RWPE1 (cell line): ENCODE data around the gene ADAMTS2.

ENCODE experiments used
- CTCF ChIA-PET: fragments of 350-600 bp; sonication (Branson Sonifier 250); formaldehyde crosslinking; extraction: SDS; loops from one replicate; lab custom pipeline; 2021; lab: Yijun Ruan, JAX
- POLR2A ChIA-PET: fragments of 400-600 bp; formaldehyde crosslinking; extraction: SDS; loops from one replicate; lab custom pipeline; 2020; ENCODE audit warnings: antibody characterized with exemption; ENCODE audit not compliant: low non-redundant PET; lab: Yijun Ruan, JAX
- DNase-seq: peaks from one replicate; pipeline ENCODE4 v3.0.0; 2012; ENCODE audit warnings: low spot score
- H3K27ac ChIP-seq: fragments of 450-650 bp; 2 replicates; pipeline ENCODE4 v1.5.1; 2017
- TF ChIP-seq, protein P1 (sequence below): fragments of 450-650 bp; conservative IDR thresholded peaks from 2 replicates; pipeline ENCODE4 v1.5.1; 2017; ENCODE audit warnings: low read depth, mild to moderate bottlenecking

ADAMTS2 gene

DNA sequence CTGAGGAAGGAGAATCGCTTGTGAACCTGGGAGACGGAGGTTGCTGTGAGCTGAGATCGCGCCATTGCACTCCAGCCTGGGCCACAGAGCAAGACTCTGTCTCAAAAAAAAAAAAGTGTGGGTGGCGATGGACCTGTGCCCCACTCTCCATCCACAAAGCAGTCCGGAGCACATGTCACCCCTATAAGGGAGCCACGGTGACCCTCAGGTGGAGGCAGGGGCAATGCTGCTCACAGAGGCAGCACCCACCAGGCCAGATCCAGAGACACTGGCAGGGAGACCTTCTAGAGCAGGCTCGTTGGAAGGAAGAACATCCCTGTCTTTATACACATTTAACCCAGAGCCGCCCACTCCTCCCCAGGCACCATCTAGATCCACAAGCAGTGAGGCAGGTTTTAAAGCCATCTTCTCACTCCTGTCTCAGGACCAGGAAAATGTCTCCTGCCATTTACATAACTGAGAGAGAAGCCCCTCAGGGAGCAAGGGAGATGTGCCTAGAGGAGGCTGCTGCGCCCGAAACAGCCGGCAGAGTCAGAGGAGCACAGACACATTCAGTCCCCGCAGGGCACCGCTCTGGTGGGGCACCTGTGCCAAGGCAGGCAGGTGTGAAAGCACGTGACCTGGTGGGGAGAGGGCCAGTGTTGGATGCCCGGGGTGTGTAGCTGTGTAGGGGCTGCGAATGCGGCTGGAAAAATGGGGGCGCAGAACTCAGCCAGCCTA, 31.6 kb upstream of the ADAMTS2 start:
- ChIA-PET CTCF (interaction anchor here (0.6 kb wide), 1 partner anchor 807 kb away, joined by 3 read pairs; no protein-coding TSS in a partner anchor), POLR2A (no interaction called here)
- TF ChIP-seq, protein P1, sequence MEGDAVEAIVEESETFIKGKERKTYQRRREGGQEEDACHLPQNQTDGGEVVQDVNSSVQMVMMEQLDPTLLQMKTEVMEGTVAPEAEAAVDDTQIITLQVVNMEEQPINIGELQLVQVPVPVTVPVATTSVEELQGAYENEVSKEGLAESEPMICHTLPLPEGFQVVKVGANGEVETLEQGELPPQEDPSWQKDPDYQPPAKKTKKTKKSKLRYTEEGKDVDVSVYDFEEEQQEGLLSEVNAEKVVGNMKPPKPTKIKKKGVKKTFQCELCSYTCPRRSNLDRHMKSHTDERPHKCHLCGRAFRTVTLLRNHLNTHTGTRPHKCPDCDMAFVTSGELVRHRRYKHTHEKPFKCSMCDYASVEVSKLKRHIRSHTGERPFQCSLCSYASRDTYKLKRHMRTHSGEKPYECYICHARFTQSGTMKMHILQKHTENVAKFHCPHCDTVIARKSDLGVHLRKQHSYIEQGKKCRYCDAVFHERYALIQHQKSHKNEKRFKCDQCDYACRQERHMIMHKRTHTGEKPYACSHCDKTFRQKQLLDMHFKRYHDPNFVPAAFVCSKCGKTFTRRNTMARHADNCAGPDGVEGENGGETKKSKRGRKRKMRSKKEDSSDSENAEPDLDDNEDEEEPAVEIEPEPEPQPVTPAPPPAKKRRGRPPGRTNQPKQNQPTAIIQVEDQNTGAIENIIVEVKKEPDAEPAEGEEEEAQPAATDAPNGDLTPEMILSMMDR, result no peak
- no peak for DNase-seq
- no peak overlapping the region for H3K27ac ChIP-seq

DNA sequence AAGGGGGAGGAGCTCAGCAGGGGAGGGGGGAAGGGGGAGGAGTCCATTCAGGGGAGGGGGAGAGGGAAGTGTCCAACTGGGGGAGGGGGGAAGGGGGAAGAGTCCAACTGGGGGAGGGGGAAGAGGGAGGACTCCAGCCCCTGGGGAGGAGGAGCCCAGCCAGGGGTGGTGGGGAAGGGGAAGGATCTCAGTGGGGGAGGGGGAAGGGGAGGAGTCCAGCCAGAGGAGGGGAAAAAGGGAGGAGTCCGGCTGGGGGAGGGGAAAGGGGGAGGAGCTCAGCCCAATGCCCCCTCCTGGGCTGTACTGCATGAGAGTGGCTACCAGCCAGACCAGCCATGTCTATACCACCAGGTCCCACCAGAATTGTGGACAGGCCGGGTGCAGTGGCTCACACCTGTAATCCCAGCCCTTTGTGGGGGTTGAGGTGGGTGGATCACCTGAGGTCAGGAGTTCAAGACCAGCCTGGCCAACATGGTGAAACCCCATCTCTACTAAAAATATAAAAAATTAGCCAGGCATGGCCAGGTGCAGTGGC, 30.6 kb upstream of the ADAMTS2 start:
- no peak overlapping the region for H3K27ac ChIP-seq
- no peak for DNase-seq
- CTCF ChIA-PET, result no interaction called here
- POLR2A ChIA-PET, result no interaction called here
- TF ChIP-seq, protein P1, result no peak

DNA sequence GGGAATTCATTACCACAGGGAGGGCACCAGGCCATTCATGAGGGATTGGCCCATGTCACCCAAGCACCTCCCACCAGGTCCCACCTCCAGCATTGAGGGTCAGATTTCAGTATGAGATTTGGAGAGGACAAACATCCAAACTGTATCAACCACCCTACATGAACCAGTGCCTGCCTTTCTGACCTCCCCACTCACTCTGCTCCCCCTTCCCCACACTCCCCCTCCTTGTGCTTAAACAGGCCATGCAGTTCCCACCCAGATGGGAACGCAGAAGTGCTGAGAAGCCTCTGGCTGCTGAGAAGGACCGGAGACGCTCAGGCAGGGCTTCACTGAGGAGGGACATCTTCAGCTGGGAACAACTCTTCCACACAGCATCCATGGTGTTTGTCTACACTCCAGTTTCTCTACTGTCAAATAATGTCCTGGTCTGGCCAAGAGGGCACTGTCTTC, 30.0 kb upstream of the ADAMTS2 start:
- H3K27ac ChIP-seq, result no peak overlapping the region
- POLR2A ChIA-PET, result no interaction called here
- CTCF ChIA-PET, result no interaction called here
- TF ChIP-seq, protein P1, result no peak
- DNase-seq, result no peak

GRCh38 chr5:179374506-179375235, 29.4 kb upstream of the ADAMTS2 start:
- DNase-seq, result no peak
- POLR2A ChIA-PET, result no interaction called here
- CTCF ChIA-PET, result no interaction called here

GRCh38 chr5:179373961-179374505, 28.8 kb upstream of the ADAMTS2 start:
- H3K27ac ChIP-seq, result no peak overlapping the region
- ChIA-PET CTCF (no interaction called here), POLR2A (no interaction called here)
- no peak for DNase-seq
- TF ChIP-seq, protein P1, result no peak

More at GRCh38 chr5:179374506-179375235, 29.4 kb upstream of the ADAMTS2 start:
- no peak overlapping the region for H3K27ac ChIP-seq
- TF ChIP-seq, protein P1, result no peak
